HUES6 (cell line): ENCODE data around the gene TMEM87A.
"Not testable (repeated sequence)": the region's sequence is repeated elsewhere in the genome, so short reads cannot be mapped to it uniquely, and the experiment has no call there.

ENCODE experiments used
- H3K27ac ChIP-seq: 2 replicates; pipeline ENCODE4 v1.7.0; 2013; ENCODE audit warnings: low read depth, mild to moderate bottlenecking, low read length, inconsistent platforms
- H3K27me3 ChIP-seq: 2 replicates; pipeline ENCODE4 v1.6.1; 2013; ENCODE audit warnings: low read length; ENCODE audit not compliant: control insufficient read depth, insufficient read depth
- H3K36me3 ChIP-seq: 2 replicates; pipeline ENCODE4 v1.6.1; 2013; ENCODE audit warnings: low read length; ENCODE audit not compliant: control insufficient read depth, insufficient read depth
- H3K4me1 ChIP-seq: 2 replicates; pipeline ENCODE4 v1.6.1; 2013; ENCODE audit warnings: low read length; ENCODE audit not compliant: control insufficient read depth, insufficient read depth
- H3K4me3 ChIP-seq: 2 replicates; pipeline ENCODE4 v1.5.1; 2013; ENCODE audit warnings: low read depth, low read length
- H3K9ac ChIP-seq: one replicate; pipeline ENCODE4 v1.6.1; 2013; ENCODE audit warnings: mild to moderate bottlenecking, low read length
- H3K9me3 ChIP-seq: 2 replicates; pipeline ENCODE4 v1.6.1; 2013; ENCODE audit warnings: low read depth, low read length; ENCODE audit not compliant: control insufficient read depth, insufficient read depth

Gene TMEM87A

GRCh38 chr15:42270551-42270950 lies 2.7 kb downstream of the TMEM87A start:
- H3K27ac ChIP-seq: no peak overlapping the region
- no peak overlapping the region for H3K4me3 ChIP-seq
- peaks cover 37% of the 10 kb centered on the region for H3K36me3 ChIP-seq
- peaks cover 20% of the 10 kb centered on the region for H3K4me1 ChIP-seq
- H3K9me3 ChIP-seq: no peaks in the 10 kb centered on the region
- no peak overlapping the region for H3K9ac ChIP-seq
- no peaks in the 10 kb centered on the region for H3K27me3 ChIP-seq

- Histone ChIP-seq H3K27me3 (no peaks in the 10 kb centered on the region), H3K4me3 (no peak overlapping the region), H3K4me1 (0 out of 2 replicates have a peak, but pooled peaks cover 6% of the 10 kb centered on the region), H3K9me3 (no peaks in the 10 kb centered on the region), H3K9ac (no peak overlapping the region), H3K36me3 (peaks cover 68% of the 10 kb centered on the region), H3K27ac (no peak overlapping the region)
Measured at GRCh38 chr15:42267286-42267685, 5.9 kb downstream of the TMEM87A start.

GRCh38 chr15:42264795-42265194 lies 8.4 kb downstream of the TMEM87A start:
- peaks cover 85% of the 10 kb centered on the region for H3K36me3 ChIP-seq
- no peak overlapping the region for H3K27ac ChIP-seq
- H3K9me3 ChIP-seq: no peaks in the 10 kb centered on the region
- no peak overlapping the region for H3K9ac ChIP-seq
- H3K27me3 ChIP-seq: no peaks in the 10 kb centered on the region
- no peak overlapping the region for H3K4me3 ChIP-seq
- H3K4me1 ChIP-seq: no peaks in the 10 kb centered on the region

- Histone ChIP-seq H3K4me3 (no peak overlapping the region), H3K27ac (no peak overlapping the region), H3K9me3 (peaks cover 49% of the 10 kb centered on the region), H3K4me1 (no peaks in the 10 kb centered on the region), H3K9ac (no peak overlapping the region), H3K36me3 (peaks cover 68% of the 10 kb centered on the region), H3K27me3 (no peaks in the 10 kb centered on the region)
Measured at GRCh38 chr15:42253300-42253699, 19.9 kb downstream of the TMEM87A start.

GRCh38 chr15:42240823-42241222 lies 32.4 kb downstream of the TMEM87A start:
- no peak overlapping the region for H3K9ac ChIP-seq
- no peaks in the 10 kb centered on the region for H3K4me1 ChIP-seq
- H3K4me3 ChIP-seq: no peak overlapping the region
- no peak overlapping the region for H3K27ac ChIP-seq
- H3K9me3 ChIP-seq: no peaks in the 10 kb centered on the region
- peaks cover 49% of the 10 kb centered on the region for H3K36me3 ChIP-seq
- H3K27me3 ChIP-seq: no peaks in the 10 kb centered on the region

GRCh38 chr15:42239528-42240182 lies 33.6 kb downstream of the TMEM87A start:
- H3K9ac ChIP-seq: no peak overlapping the region
- peaks cover 60% of the 10 kb centered on the region for H3K36me3 ChIP-seq
- no peaks in the 10 kb centered on the region for H3K4me1 ChIP-seq
- no peaks in the 10 kb centered on the region for H3K27me3 ChIP-seq
- no peaks in the 10 kb centered on the region for H3K9me3 ChIP-seq
- H3K4me3 ChIP-seq: no peak overlapping the region
- no peak overlapping the region for H3K27ac ChIP-seq

- Histone ChIP-seq H3K4me1 (no peaks in the 10 kb centered on the region), H3K9ac (no peak overlapping the region), H3K4me3 (no peak overlapping the region), H3K36me3 (peaks cover 89% of the 10 kb centered on the region), H3K27ac (no peak overlapping the region), H3K27me3 (no peaks in the 10 kb centered on the region), H3K9me3 (no peaks in the 10 kb centered on the region)
Measured at GRCh38 chr15:42233107-42233506, 40.1 kb downstream of the TMEM87A start.

GRCh38 chr15:42232606-42233005 lies 40.6 kb downstream of the TMEM87A start:
- Histone ChIP-seq H3K9ac (no peak overlapping the region), H3K27ac (no peak overlapping the region), H3K36me3 (peaks cover 89% of the 10 kb centered on the region), H3K4me1 (no peaks in the 10 kb centered on the region), H3K9me3 (no peaks in the 10 kb centered on the region), H3K27me3 (no peaks in the 10 kb centered on the region), H3K4me3 (no peak overlapping the region)

GRCh38 chr15:42231088-42231487 lies 42.1 kb downstream of the TMEM87A start:
- H3K4me3 ChIP-seq: no peak overlapping the region
- H3K9me3 ChIP-seq: no peaks in the 10 kb centered on the region
- no peak overlapping the region for H3K27ac ChIP-seq
- H3K36me3 ChIP-seq: peaks cover 89% of the 10 kb centered on the region
- no peak overlapping the region for H3K9ac ChIP-seq
- H3K27me3 ChIP-seq: no peaks in the 10 kb centered on the region
- H3K4me1 ChIP-seq: no peaks in the 10 kb centered on the region

- H3K27ac ChIP-seq, H3K9me3 ChIP-seq, H3K27me3 ChIP-seq, H3K4me3 ChIP-seq, H3K4me1 ChIP-seq, H3K9ac ChIP-seq: not testable (repeated sequence)
- peaks cover 92% of the 10 kb centered on the region for H3K36me3 ChIP-seq
Measured at GRCh38 chr15:42228981-42229380, 44.3 kb downstream of the TMEM87A start.

- Histone ChIP-seq H3K36me3 (peaks cover 92% of the 10 kb centered on the region), H3K9me3 (no peaks in the 10 kb centered on the region), H3K9ac (no peak overlapping the region), H3K27ac (no peak overlapping the region), H3K4me1 (no peaks in the 10 kb centered on the region), H3K4me3 (no peak overlapping the region), H3K27me3 (no peaks in the 10 kb centered on the region)
Measured at GRCh38 chr15:42228036-42228435, 45.2 kb downstream of the TMEM87A start.
